K562 (cell line): ENCODE measurements around the gene PRKCSH. TPM values are rescaled to one million over a fixed set of nuclear protein-coding genes. Genes with fewer than 3 reads are reported as not detected.

Experiments
- ATAC-seq: fragments of 200-7000 bp; cut with Tn5 transposase; 3 replicates; pipeline ENCODE4 v1.9.1; 2020; ENCODE audit warnings: moderate library complexity
- BruUV-seq: library from RNA; stranded (reverse); fragments of 400-500 nt; replicated peaks from 2 replicates; lab custom pipeline; 2021; lab: Mats Ljungman, UMichigan
- CTCF ChIA-PET: fragments of 300-600 bp; formaldehyde crosslinking; extraction: SDS; loops from one replicate; lab custom pipeline; 2021; ENCODE audit warnings: low intra/inter-chr PET ratio; lab: Yijun Ruan, JAX
- POLR2A ChIA-PET: fragments of 300-600, 350-650 bp; sonication (Branson Sonifier 250); formaldehyde crosslinking; extraction: SDS; loops from one replicate; lab custom pipeline; 2021; ENCODE audit warnings: antibody characterized with exemption, inconsistent platforms; lab: Yijun Ruan, JAX
- DNase-seq, 4 experiments: peaks; one replicate each; pipeline versions ENCODE4 v3.0.0 to v3.0.0-alpha.2; 2011 to 2018; ENCODE audit warnings: low spot score in 3 of 4, mixed read lengths in 3 of 4; ENCODE audit errors: extremely low read depth in 1 of 4
- FAIRE-seq: peaks from 2 replicates; lab custom pipeline; 2011; peaks lifted over from hg19 to GRCh38; lab: Jason Lieb, UNC
- H2AFZ ChIP-seq: 2 replicates; pipeline ENCODE4 v1.6.0; 2011; ENCODE audit warnings: low read depth, low read length, control low read depth, inconsistent platforms
- H3K27ac ChIP-seq: fragments of 200-600 bp; 3 replicates; pipeline ENCODE4 v1.8.0; 2011; ENCODE audit warnings: low read depth, mild to moderate bottlenecking, control low read depth, inconsistent platforms, low read length, moderate library complexity, mixed read lengths; ENCODE audit errors: extremely low read depth
- H3K27me3 ChIP-seq, 2 experiments: fragments of 300-600 bp in 1 of 2; 2 replicates in 1 of 2; 3 replicates in 1 of 2; pipeline versions ENCODE4 v1.6.0 to v1.8.0; 2011; ENCODE audit warnings: inconsistent platforms in 2 of 2, low read length in 2 of 2, mild to moderate bottlenecking in 1 of 2, mixed read lengths in 1 of 2, moderate library complexity in 1 of 2; ENCODE audit not compliant: control insufficient read depth in 2 of 2, insufficient read depth in 2 of 2
- H3K36me3 ChIP-seq: fragments of 300-600 bp; 3 replicates; pipeline ENCODE4 v1.8.0; 2011; ENCODE audit warnings: mild to moderate bottlenecking, low read length, inconsistent platforms; ENCODE audit not compliant: control insufficient read depth, insufficient read depth
- H3K4me1 ChIP-seq, 2 experiments: fragments of 200-600 bp in 1 of 2; replicated peaks in 1 of 2; 2 replicates in 1 of 2; 3 replicates in 1 of 2; pipeline versions ENCODE4 v1.5.1 to v1.8.0; 2011; ENCODE audit warnings: inconsistent platforms in 2 of 2, low read length in 2 of 2, mild to moderate bottlenecking in 1 of 2, mixed read lengths in 1 of 2, moderate library complexity in 1 of 2; ENCODE audit not compliant: control insufficient read depth in 2 of 2, insufficient read depth in 2 of 2
- H3K4me2 ChIP-seq: 2 replicates; pipeline ENCODE4 v1.6.1; 2011; ENCODE audit warnings: low read length, control low read depth, inconsistent platforms, mixed read lengths; ENCODE audit not compliant: insufficient read depth
- H3K4me3 ChIP-seq: fragments of 200-600 bp; sonication (generic), shearing (Covaris generic); 2 replicates; pipeline ENCODE4 v1.5.1; 2016; ENCODE audit warnings: control low read depth, inconsistent platforms
- H3K79me2 ChIP-seq: fragments of 200-600 bp; 3 replicates; pipeline ENCODE4 v1.8.0; 2011; ENCODE audit warnings: low read length, inconsistent platforms; ENCODE audit not compliant: control insufficient read depth, insufficient read depth
- H3K9ac ChIP-seq, 2 experiments: 2 replicates each; pipeline versions ENCODE4 v1.6.0 to v1.6.1; 2011; ENCODE audit warnings: low read depth in 2 of 2, low read length in 2 of 2, control low read depth in 1 of 2, inconsistent platforms in 1 of 2, mild to moderate bottlenecking in 1 of 2, mixed read lengths in 1 of 2; ENCODE audit not compliant: insufficient read depth in 1 of 2
- H3K9me1 ChIP-seq: one replicate; pipeline ENCODE4 v1.6.0; 2011; ENCODE audit warnings: inconsistent platforms, mild to moderate bottlenecking, low read length, moderate library complexity; ENCODE audit not compliant: control insufficient read depth, insufficient read depth
- H3K9me3 ChIP-seq: replicated peaks from 2 replicates; pipeline ENCODE4 v1.5.1; 2011; ENCODE audit warnings: low read depth, low read length, inconsistent platforms; ENCODE audit not compliant: control insufficient read depth, insufficient read depth
- H4K20me1 ChIP-seq: replicated peaks from 2 replicates; pipeline ENCODE4 v1.6.1; 2011; ENCODE audit warnings: low read length, inconsistent platforms, mixed read lengths; ENCODE audit not compliant: control insufficient read depth, insufficient read depth
- FUS ChIP-seq: fragments of 200-400 bp; formaldehyde crosslinking; optimal IDR thresholded peaks from 2 replicates; pipeline ENCODE3; 2017; ENCODE audit warnings: low read depth, low read length
- ID3 ChIP-seq, 2 experiments: fragments of 250-450 bp in 1 of 2; fragments of 450-650 bp in 1 of 2; sonication (Bioruptor Pico) in 1 of 2; IDR thresholded peaks; 2 replicates each; pipeline versions ENCODE4 v1.6.1 to v1.8.0; 2016 to 2021; ENCODE audit warnings: mild to moderate bottlenecking in 2 of 2, moderate library complexity in 2 of 2, missing compliant biosample characterization in 1 of 2, missing genetic modification characterization in 1 of 2
- KAT2B ChIP-seq: IDR thresholded peaks from one replicate; pipeline ENCODE4 v1.6.1; 2012; ENCODE audit warnings: low read depth, mild to moderate bottlenecking, control low read depth, inconsistent platforms, low read length, moderate library complexity
- MXI1 ChIP-seq: IDR thresholded peaks from 2 replicates; pipeline ENCODE4 v1.6.1; 2011; ENCODE audit warnings: low read depth, mild to moderate bottlenecking, improper control_type of control experiment, low read length
- POLR2G ChIP-seq: fragments of 200-400 bp; formaldehyde crosslinking; IDR thresholded peaks from 2 replicates; pipeline ENCODE4 v1.6.1; 2017; ENCODE audit warnings: low read depth, mild to moderate bottlenecking, antibody characterized with exemption, low read length, moderate library complexity
- RBFOX2 ChIP-seq: fragments of 200-400 bp; formaldehyde crosslinking; IDR thresholded peaks from 2 replicates; pipeline ENCODE4 v1.6.1; 2017; ENCODE audit warnings: low read depth, mild to moderate bottlenecking, low read length, moderate library complexity
- RBM25 ChIP-seq: fragments of 200-400 bp; formaldehyde crosslinking; IDR thresholded peaks from 2 replicates; pipeline ENCODE4 v1.6.1; 2018; ENCODE audit warnings: low read length, low read depth, moderate library complexity; ENCODE audit not compliant: severe bottlenecking
- SP1 ChIP-seq: sonication (generic); formaldehyde crosslinking; IDR thresholded peaks from 2 replicates; pipeline ENCODE4 v1.8.1; 2022; ENCODE audit warnings: mild to moderate bottlenecking, missing genetic modification reagents
- WGBS: fragments of 100-300 bp; shearing (Covaris generic); methylation state at CpG from one replicate; pipeline ENCODE4 v1.1.6; 2016; ENCODE audit warnings: low coverage, mixed read lengths; ENCODE audit not compliant: insufficient coverage; ENCODE audit errors: missing lambda C conversion rate; 5-methylcytosine and 5-hydroxymethylcytosine counted together
- in situ Hi-C: fragments of 300-500 bp; cut with MboI; formaldehyde crosslinking; loops from 4 replicates; pipeline ENCODE4 v1.15.0; 2018; ENCODE audit warnings: inconsistent platforms, mixed read lengths
- intact Hi-C: fragments of 100-400 bp; cut with micrococcal nuclease; formaldehyde crosslinking; loops from 2 replicates; pipeline ENCODE4 v1.14.2; 2022
- polyA plus RNA-seq, 8 experiments: library from polyadenylated mRNA; depleted of rRNA in 4 of 8; stranded (reverse) in 5 of 8; unstranded in 3 of 8; fragments of >200 nt; fragmentation: Nextera tagmentation in 2 of 8; fragmentation: Illumina TruSeq in 1 of 8; extraction: Ambion mirVana in 2 of 8; extraction: Trizol in 1 of 8; gene quantifications; 2 replicates each; pipeline versions ENCODE4 v1.2.1 to v1.2.3, GENCODE V29; 2011 to 2014; ENCODE audit warnings: inconsistent platforms in 1 of 8, missing spikeins in 1 of 8
- total RNA-seq, 7 experiments: library from RNA; depleted of rRNA in 6 of 7; stranded (reverse); fragments of >200 nt in 6 of 7; fragmentation: Illumina TruSeq in 2 of 7; extraction: Trizol in 2 of 7; gene quantifications; 2 replicates each; pipeline versions ENCODE4 v1.2.1 to v1.2.3, GENCODE V29; 2011 to 2021; ENCODE audit warnings: low replicate concordance in 1 of 7

The PRKCSH gene
- total and polyA plus RNA-seq, 9 of the 15 experiments (the other 6 are each of a cell fraction or from before 2014, with no cell fraction given): 2.3 to 297 (median 48.1) TPM

- no peak overlapping the region; a peak in 1 of 4 replicates for H3K9ac ChIP-seq
- H3K4me1 ChIP-seq: peaks cover 0 to 52% of the 10 kb centered on the region in 2 experiments; a peak in 3 of 5 replicates
- H4K20me1 ChIP-seq: no peaks in the 10 kb centered on the region
- ATAC-seq (no peak), FAIRE-seq (no peak), DNase-seq (peak in 1 of 4 experiments; percentile 5)
- WGBS: 92% methylated on average over 13 of the region's 13 CpGs
- H3K79me2 ChIP-seq: no peaks in the 10 kb centered on the region
- no peak overlapping the region for H2AFZ ChIP-seq
- H3K27ac ChIP-seq: no peak overlapping the region
- in situ Hi-C loops: no loop called here
- TF ChIP-seq SP1 (CRISPR knock-in tag): no peak
- TF ChIP-seq RBFOX2: 0 out of 2 replicates have a peak, but pooled peaks have one; percentile 0
- peak; percentile 1; the same call in 1 of the 2 replicates for TF ChIP-seq POLR2G
- no peaks in the 10 kb centered on the region for H3K9me3 ChIP-seq
- H3K9me1 ChIP-seq: no peaks in the 10 kb centered on the region
- ChIA-PET CTCF (no interaction called here), POLR2A (interaction anchor here (0.6 to 1.0 kb wide), 2 partner anchors 34 to 40 kb away, joined by 3 to 4 read pairs; no protein-coding TSS in a partner anchor)
- BruUV-seq: no TSS peak
- intact Hi-C loops: no loop called here
- no peaks in the 10 kb centered on the region for H3K27me3 ChIP-seq
- no peak overlapping the region for H3K4me3 ChIP-seq
- no peak overlapping the region for H3K4me2 ChIP-seq
- peaks cover 71% of the 10 kb centered on the region; the same call in 1 of the 3 replicates for H3K36me3 ChIP-seq
Measured at GRCh38 chr19:11448410-11448809, 13.0 kb downstream of the PRKCSH start.

- FAIRE-seq (no peak), ATAC-seq (no peak), DNase-seq (peak in 2 of 4 experiments; percentile 4 to 6)
- Histone ChIP-seq H3K79me2 (no peaks in the 10 kb centered on the region), H3K4me3 (no peak overlapping the region), H3K4me1 (peaks cover 0 to 57% of the 10 kb centered on the region in 2 experiments; a peak in 3 of 5 replicates), H3K9me3 (no peaks in the 10 kb centered on the region), H3K4me2 (no peak overlapping the region), H3K9me1 (no peaks in the 10 kb centered on the region), H3K27ac (no peak overlapping the region), H3K36me3 (peaks cover 66% of the 10 kb centered on the region; the same call in 1 of the 3 replicates), H3K9ac (no peak overlapping the region; a peak in 1 of 4 replicates), H3K27me3 (no peaks in the 10 kb centered on the region), H4K20me1 (no peaks in the 10 kb centered on the region), H2AFZ (no peak overlapping the region)
- WGBS: 95% methylated on average over 25 of the region's 31 CpGs
- ChIA-PET POLR2A (interaction anchor here (1.0 to 1.1 kb wide), 2 partner anchors 33 to 73 kb away, joined by 3 read pairs; no protein-coding TSS in a partner anchor), CTCF (no interaction called here)
- in situ Hi-C loops: no loop called here
- BruUV-seq: TSS peak; percentile 60
- intact Hi-C loops: no loop called here
- TF ChIP-seq POLR2G (peak; percentile 55; the same call in 1 of the 2 replicates), MXI1 (no peak), RBM25 (no peak), FUS (no peak), KAT2B (no peak), ID3 (CRISPR knock-in tag; IDR thresholded peaks at IDR 0.05) (no peak), ID3 (tag; IDR thresholded peaks at IDR 0.05) (no peak)
Measured at GRCh38 chr19:11448923-11449554, 13.6 kb downstream of the PRKCSH start.
